GM12878 (cell line): ENCODE measurements around the gene SYPL1. TPM values are rescaled to one million over a fixed set of nuclear protein-coding genes. Genes with fewer than 3 reads are reported as not detected.

Experiments
- ATF7 ChIP-seq: fragments of 450-650 bp; IDR thresholded peaks from 2 replicates; pipeline ENCODE4 v1.6.1; 2016; ENCODE audit warnings: low read depth, mild to moderate bottlenecking
- BHLHE40 ChIP-seq, 2 experiments: fragments of 450-650 bp in 1 of 2; IDR thresholded peaks; 2 replicates each; pipeline ENCODE4 v1.6.1; 2011 to 2017; ENCODE audit warnings: low read depth in 2 of 2, borderline replicate concordance in 1 of 2, improper control_type of control experiment in 1 of 2, low read length in 1 of 2, mild to moderate bottlenecking in 1 of 2
- HCFC1 ChIP-seq: fragments of 150-350 bp; IDR thresholded peaks from 2 replicates; pipeline ENCODE4 v1.6.1; 2014; ENCODE audit warnings: low read length
- MEF2A ChIP-seq: IDR thresholded peaks from 2 replicates; pipeline ENCODE4 v1.6.1; 2011; ENCODE audit warnings: low read depth, mild to moderate bottlenecking, low read length, moderate library complexity; ENCODE audit not compliant: insufficient read depth
- MTA2 ChIP-seq: fragments of 450-650 bp; IDR thresholded peaks from 2 replicates; pipeline ENCODE4 v1.6.1; 2016; ENCODE audit warnings: low read depth, mild to moderate bottlenecking, moderate library complexity
- NBN ChIP-seq: fragments of 450-650 bp; IDR thresholded peaks from 2 replicates; pipeline ENCODE4 v1.6.1; 2016
- NFIC ChIP-seq: IDR thresholded peaks from 2 replicates; pipeline ENCODE4 v1.6.1; 2012; ENCODE audit warnings: low read depth, mild to moderate bottlenecking, inconsistent platforms, low read length, moderate library complexity
- NFYB ChIP-seq: IDR thresholded peaks from 2 replicates; pipeline ENCODE4 v1.6.1; 2011; ENCODE audit warnings: low read depth, mild to moderate bottlenecking, low read length, improper control_type of control experiment, moderate library complexity; ENCODE audit not compliant: insufficient read depth
- NR2C2 ChIP-seq: IDR thresholded peaks from 2 replicates; pipeline ENCODE4 v1.6.1; 2011; ENCODE audit warnings: borderline replicate concordance, low read depth; ENCODE audit not compliant: control insufficient read depth, insufficient read length
- RFX5 ChIP-seq: IDR thresholded peaks from 2 replicates; pipeline ENCODE4 v1.6.1; 2011; ENCODE audit warnings: low read depth, low read length, improper control_type of control experiment
- SMAD1 ChIP-seq: fragments of 450-650 bp; IDR thresholded peaks from 2 replicates; pipeline ENCODE4 v1.6.1; 2018; ENCODE audit warnings: mild to moderate bottlenecking, low read depth; ENCODE audit not compliant: partially characterized antibody
- SP1 ChIP-seq: IDR thresholded peaks from one replicate; pipeline ENCODE4 v1.6.1; 2011; ENCODE audit warnings: low read depth, low read length
- STAT1 ChIP-seq: fragments of 450-650 bp; conservative IDR thresholded peaks from 2 replicates; pipeline ENCODE4 v1.6.1; 2014; ENCODE audit warnings: antibody characterized with exemption, mild to moderate bottlenecking
- SUPT20H ChIP-seq: IDR thresholded peaks from 2 replicates; pipeline ENCODE4 v1.6.1; 2011; ENCODE audit warnings: low read depth, mild to moderate bottlenecking, low read length, moderate library complexity, borderline replicate concordance; ENCODE audit not compliant: control insufficient read depth
- polyA plus RNA-seq, 11 experiments: library from polyadenylated mRNA; depleted of rRNA in 4 of 11; unstranded in 6 of 11; stranded (reverse) in 5 of 11; fragments of >200 nt; fragmentation: Nextera tagmentation in 4 of 11; fragmentation: Illumina TruSeq in 1 of 11; extraction: Ambion mirVana in 4 of 11; extraction: Trizol in 1 of 11; gene quantifications; 1 replicate in 1 of 11; 2 replicates in 10 of 11; pipeline versions ENCODE4 v1.2.1 to v1.2.3, GENCODE V29; 2011 to 2016; ENCODE audit warnings: inconsistent platforms in 2 of 11, missing spikeins in 2 of 11, low read depth in 1 of 11
- total RNA-seq, 4 experiments: library from RNA; depleted of rRNA in 3 of 4; stranded (reverse); fragments of >200 nt in 3 of 4; fragmentation: Illumina TruSeq in 1 of 4; extraction: Trizol in 1 of 4; gene quantifications; 2 replicates each; pipeline versions ENCODE4 v1.2.1 to v1.2.3, GENCODE V29; 2013 to 2021
- TF ChIP-seq, protein P1 (sequence below): fragments of 450-650 bp; IDR thresholded peaks from 2 replicates; pipeline ENCODE4 v1.6.1; 2018; ENCODE audit warnings: mild to moderate bottlenecking, low read depth, moderate library complexity; ENCODE audit not compliant: partially characterized antibody
- TF ChIP-seq, protein P2 (sequence below): fragments of 450-650 bp; IDR thresholded peaks from 2 replicates; pipeline ENCODE4 v1.6.1; 2017; ENCODE audit warnings: low read depth, mild to moderate bottlenecking, moderate library complexity
- TF ChIP-seq, protein P3 (sequence below): fragments of 150-350 bp; IDR thresholded peaks from 2 replicates; pipeline ENCODE4 v1.6.1; 2016; ENCODE audit warnings: low read depth, low read length

SYPL1 gene
- total and polyA plus RNA-seq, 10 of the 15 experiments (the other 5 are each of a cell fraction or from before 2014, with no cell fraction given): 34.5 to 177 (median 87.3) TPM

DNA sequence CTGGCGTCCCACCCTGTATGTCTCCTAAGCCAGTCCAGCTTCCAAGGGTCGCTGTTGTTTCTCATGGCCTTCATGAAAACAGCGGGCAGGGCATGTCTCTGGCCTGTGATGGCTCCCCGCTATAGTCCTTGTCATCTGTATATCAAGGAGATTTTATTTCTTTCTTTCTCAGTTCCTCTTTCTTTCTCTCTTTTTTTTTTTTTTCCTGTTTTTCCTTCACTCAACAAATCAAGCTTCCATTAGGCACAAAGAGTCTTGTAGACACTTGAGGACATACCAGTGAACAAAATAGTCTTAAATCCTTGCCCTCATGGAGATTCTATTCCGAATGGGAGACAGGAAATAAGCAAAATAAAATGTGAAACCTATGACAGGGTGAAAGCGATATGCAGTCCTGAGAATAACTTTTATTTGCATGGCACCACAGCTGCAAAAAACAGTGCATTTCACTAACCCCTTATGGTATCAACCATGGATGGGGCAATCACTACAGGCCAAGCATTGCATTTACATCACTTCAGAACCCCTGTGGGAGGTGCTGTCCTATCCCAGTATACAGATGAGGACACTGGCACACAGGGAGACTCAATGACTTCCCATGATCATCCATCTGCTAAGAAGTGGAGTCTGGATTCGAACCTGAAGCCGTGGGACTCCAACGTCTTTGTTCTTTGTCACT is 50.7 kb downstream of the SYPL1 start (continued):
- TF ChIP-seq, protein P1, sequence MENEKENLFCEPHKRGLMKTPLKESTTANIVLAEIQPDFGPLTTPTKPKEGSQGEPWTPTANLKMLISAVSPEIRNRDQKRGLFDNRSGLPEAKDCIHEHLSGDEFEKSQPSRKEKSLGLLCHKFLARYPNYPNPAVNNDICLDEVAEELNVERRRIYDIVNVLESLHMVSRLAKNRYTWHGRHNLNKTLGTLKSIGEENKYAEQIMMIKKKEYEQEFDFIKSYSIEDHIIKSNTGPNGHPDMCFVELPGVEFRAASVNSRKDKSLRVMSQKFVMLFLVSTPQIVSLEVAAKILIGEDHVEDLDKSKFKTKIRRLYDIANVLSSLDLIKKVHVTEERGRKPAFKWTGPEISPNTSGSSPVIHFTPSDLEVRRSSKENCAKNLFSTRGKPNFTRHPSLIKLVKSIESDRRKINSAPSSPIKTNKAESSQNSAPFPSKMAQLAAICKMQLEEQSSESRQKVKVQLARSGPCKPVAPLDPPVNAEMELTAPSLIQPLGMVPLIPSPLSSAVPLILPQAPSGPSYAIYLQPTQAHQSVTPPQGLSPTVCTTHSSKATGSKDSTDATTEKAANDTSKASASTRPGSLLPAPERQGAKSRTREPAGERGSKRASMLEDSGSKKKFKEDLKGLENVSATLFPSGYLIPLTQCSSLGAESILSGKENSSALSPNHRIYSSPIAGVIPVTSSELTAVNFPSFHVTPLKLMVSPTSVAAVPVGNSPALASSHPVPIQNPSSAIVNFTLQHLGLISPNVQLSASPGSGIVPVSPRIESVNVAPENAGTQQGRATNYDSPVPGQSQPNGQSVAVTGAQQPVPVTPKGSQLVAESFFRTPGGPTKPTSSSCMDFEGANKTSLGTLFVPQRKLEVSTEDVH: no peak
- TF ChIP-seq NBN (0 out of 2 replicates have a peak, but pooled peaks have one; percentile 32), SP1 (no peak), NR2C2 (no peak), BHLHE40 (IDR thresholded peaks at IDR 0.05; ENCODE audit: borderline replicate concordance in 1 of 2, low read depth in 2 of 2, low read length in 1 of 2) (no peak), SUPT20H (no peak), NFIC (peak; percentile 63; the same call in 1 of the 2 replicates), MTA2 (no peak), RFX5 (no peak), ATF7 (peak; percentile 39; the same call in 1 of the 2 replicates), STAT1 (no peak), MEF2A (0 out of 2 replicates have a peak, but pooled peaks have one; percentile 31), SMAD1 (no peak), NFYB (no peak), HCFC1 (no peak)
- TF ChIP-seq, protein P2, sequence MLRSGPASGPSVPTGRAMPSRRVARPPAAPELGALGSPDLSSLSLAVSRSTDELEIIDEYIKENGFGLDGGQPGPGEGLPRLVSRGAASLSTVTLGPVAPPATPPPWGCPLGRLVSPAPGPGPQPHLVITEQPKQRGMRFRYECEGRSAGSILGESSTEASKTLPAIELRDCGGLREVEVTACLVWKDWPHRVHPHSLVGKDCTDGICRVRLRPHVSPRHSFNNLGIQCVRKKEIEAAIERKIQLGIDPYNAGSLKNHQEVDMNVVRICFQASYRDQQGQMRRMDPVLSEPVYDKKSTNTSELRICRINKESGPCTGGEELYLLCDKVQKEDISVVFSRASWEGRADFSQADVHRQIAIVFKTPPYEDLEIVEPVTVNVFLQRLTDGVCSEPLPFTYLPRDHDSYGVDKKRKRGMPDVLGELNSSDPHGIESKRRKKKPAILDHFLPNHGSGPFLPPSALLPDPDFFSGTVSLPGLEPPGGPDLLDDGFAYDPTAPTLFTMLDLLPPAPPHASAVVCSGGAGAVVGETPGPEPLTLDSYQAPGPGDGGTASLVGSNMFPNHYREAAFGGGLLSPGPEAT: peak; percentile 61
- TF ChIP-seq, protein P3, sequence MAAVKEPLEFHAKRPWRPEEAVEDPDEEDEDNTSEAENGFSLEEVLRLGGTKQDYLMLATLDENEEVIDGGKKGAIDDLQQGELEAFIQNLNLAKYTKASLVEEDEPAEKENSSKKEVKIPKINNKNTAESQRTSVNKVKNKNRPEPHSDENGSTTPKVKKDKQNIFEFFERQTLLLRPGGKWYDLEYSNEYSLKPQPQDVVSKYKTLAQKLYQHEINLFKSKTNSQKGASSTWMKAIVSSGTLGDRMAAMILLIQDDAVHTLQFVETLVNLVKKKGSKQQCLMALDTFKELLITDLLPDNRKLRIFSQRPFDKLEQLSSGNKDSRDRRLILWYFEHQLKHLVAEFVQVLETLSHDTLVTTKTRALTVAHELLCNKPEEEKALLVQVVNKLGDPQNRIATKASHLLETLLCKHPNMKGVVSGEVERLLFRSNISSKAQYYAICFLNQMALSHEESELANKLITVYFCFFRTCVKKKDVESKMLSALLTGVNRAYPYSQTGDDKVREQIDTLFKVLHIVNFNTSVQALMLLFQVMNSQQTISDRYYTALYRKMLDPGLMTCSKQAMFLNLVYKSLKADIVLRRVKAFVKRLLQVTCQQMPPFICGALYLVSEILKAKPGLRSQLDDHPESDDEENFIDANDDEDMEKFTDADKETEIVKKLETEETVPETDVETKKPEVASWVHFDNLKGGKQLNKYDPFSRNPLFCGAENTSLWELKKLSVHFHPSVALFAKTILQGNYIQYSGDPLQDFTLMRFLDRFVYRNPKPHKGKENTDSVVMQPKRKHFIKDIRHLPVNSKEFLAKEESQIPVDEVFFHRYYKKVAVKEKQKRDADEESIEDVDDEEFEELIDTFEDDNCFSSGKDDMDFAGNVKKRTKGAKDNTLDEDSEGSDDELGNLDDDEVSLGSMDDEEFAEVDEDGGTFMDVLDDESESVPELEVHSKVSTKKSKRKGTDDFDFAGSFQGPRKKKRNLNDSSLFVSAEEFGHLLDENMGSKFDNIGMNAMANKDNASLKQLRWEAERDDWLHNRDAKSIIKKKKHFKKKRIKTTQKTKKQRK: no peak
